ENCODE results near the gene PADI3.
"Not testable (repeated sequence)": the region's sequence is repeated elsewhere in the genome, so short reads cannot be mapped to it uniquely, and the experiment has no call there.

The PADI3 gene

GRCh38 chr1:17216078-17216477 is 32.8 kb upstream of the PADI3 start:
- DNase-seq (ENCODE audit: low spot score), result no peak

GRCh38 chr1:17217607-17218006 is 31.3 kb upstream of the PADI3 start:
- DNase-seq (ENCODE audit: low spot score), result no peak

- DNase-seq (ENCODE audit: low spot score), result no peak
These were observed 30.0 kb upstream of the PADI3 start for GRCh38 chr1:17218939-17219338.

- no peak for DNase-seq (ENCODE audit: low spot score)
These were observed 28.6 kb upstream of the PADI3 start for GRCh38 chr1:17220287-17220686.

GRCh38 chr1:17222557-17222956 is 26.3 kb upstream of the PADI3 start:
- no peak for DNase-seq (ENCODE audit: low spot score)

- DNase-seq (ENCODE audit: low spot score), result no peak
These were observed 24.5 kb upstream of the PADI3 start for GRCh38 chr1:17224434-17224833.

GRCh38 chr1:17225140-17225539 is 23.8 kb upstream of the PADI3 start:
- DNase-seq (ENCODE audit: low spot score), result no peak

- DNase-seq (ENCODE audit: low spot score), result no peak
These were observed 21.5 kb upstream of the PADI3 start for GRCh38 chr1:17227358-17227915.

GRCh38 chr1:17228619-17229018 is 20.3 kb upstream of the PADI3 start:
- no peak for DNase-seq (ENCODE audit: low spot score)

- DNase-seq (ENCODE audit: low spot score), result no peak
These were observed 19.5 kb upstream of the PADI3 start for GRCh38 chr1:17229379-17229778.

- DNase-seq (ENCODE audit: low spot score), result no peak
These were observed 18.8 kb upstream of the PADI3 start for GRCh38 chr1:17230106-17230505.

- no peak for DNase-seq (ENCODE audit: low spot score)
These were observed 18.1 kb upstream of the PADI3 start for GRCh38 chr1:17230671-17231310.

GRCh38 chr1:17232759-17233661 is 15.9 kb upstream of the PADI3 start:
- no peak for DNase-seq (ENCODE audit: low spot score)

GRCh38 chr1:17233675-17234320 is 15.1 kb upstream of the PADI3 start:
- DNase-seq (ENCODE audit: low spot score), result peak; percentile 6

GRCh38 chr1:17234405-17234804 is 14.5 kb upstream of the PADI3 start:
- no peak for DNase-seq (ENCODE audit: low spot score)

GRCh38 chr1:17235135-17235885 is 13.6 kb upstream of the PADI3 start:
- DNase-seq (ENCODE audit: low spot score), result no peak

GRCh38 chr1:17236779-17237560 is 11.9 kb upstream of the PADI3 start:
- DNase-seq (ENCODE audit: low spot score), result peak; percentile 85

GRCh38 chr1:17237561-17237903 is 11.4 kb upstream of the PADI3 start:
- DNase-seq (ENCODE audit: low spot score), result no peak

- DNase-seq (ENCODE audit: low spot score), result peak; percentile 74
These were observed 9.5 kb upstream of the PADI3 start for GRCh38 chr1:17239420-17239819.

GRCh38 chr1:17241011-17241779 is 7.7 kb upstream of the PADI3 start:
- not testable (repeated sequence) for DNase-seq (ENCODE audit: low spot score)

- DNase-seq (ENCODE audit: low spot score), result not testable (repeated sequence)
These were observed 7.2 kb upstream of the PADI3 start for GRCh38 chr1:17241780-17242074.

Data from cerebellar cortex (tissue), 1 donor.